H1 (cell line): ENCODE results near the gene DHRS13. TPM values are rescaled to one million over a fixed set of nuclear protein-coding genes. Genes with fewer than 3 reads are reported as not detected.

ENCODE experiments used
- CTCF ChIA-PET: fragments of 300-600 bp; sonication (Branson Sonifier 250); formaldehyde crosslinking; loops from one replicate; lab custom pipeline; 2021; ENCODE audit not compliant: partially characterized antibody; lab: Charles Lee
- POLR2A ChIA-PET: fragments of 300-600 bp; sonication (Branson Sonifier 250); formaldehyde crosslinking; loops from one replicate; lab custom pipeline; 2021; ENCODE audit warnings: inconsistent platforms; ENCODE audit not compliant: partially characterized antibody; lab: Charles Lee
- DNase-seq, 2 experiments: peaks; one replicate each; pipeline versions ENCODE4 v3.0.0 to v3.0.0-alpha.2; 2010 to 2022; ENCODE audit warnings: low spot score in 2 of 2, low read depth in 1 of 2, mixed read lengths in 1 of 2
- FAIRE-seq: peaks from 2 replicates; lab custom pipeline; 2011; peaks lifted over from hg19 to GRCh38; lab: Jason Lieb, UNC
- H2AFZ ChIP-seq: 2 replicates; pipeline ENCODE4 v1.8.1; 2012; ENCODE audit warnings: low read length, inconsistent platforms
- H2AK5ac ChIP-seq: 2 replicates; pipeline ENCODE4 v1.6.1; 2013; ENCODE audit warnings: low read depth, low read length
- H2BK120ac ChIP-seq: replicated peaks from 2 replicates; pipeline ENCODE3; 2013; ENCODE audit warnings: low read depth, low read length, inconsistent platforms
- H2BK12ac ChIP-seq: 2 replicates; pipeline ENCODE4 v1.6.1; 2013; ENCODE audit warnings: low read depth, low read length
- H2BK15ac ChIP-seq: 2 replicates; pipeline ENCODE4 v1.6.1; 2013; ENCODE audit warnings: low read length
- H2BK20ac ChIP-seq: 2 replicates; pipeline ENCODE4 v1.6.1; 2013; ENCODE audit warnings: low read length
- H2BK5ac ChIP-seq: 2 replicates; pipeline ENCODE4 v1.6.1; 2013; ENCODE audit warnings: low read depth, low read length
- H3K14ac ChIP-seq: 2 replicates; pipeline ENCODE4 v1.6.1; 2013; ENCODE audit warnings: inconsistent platforms; ENCODE audit not compliant: insufficient read length
- H3K18ac ChIP-seq: 2 replicates; pipeline ENCODE4 v1.6.1; 2013; ENCODE audit warnings: low read length; ENCODE audit errors: extremely low read depth
- H3K23ac ChIP-seq: 2 replicates; pipeline ENCODE4 v1.6.1; 2013; ENCODE audit warnings: inconsistent platforms; ENCODE audit not compliant: insufficient read length
- H3K23me2 ChIP-seq: 2 replicates; pipeline ENCODE4 v1.6.1; 2013; ENCODE audit warnings: low read depth, low read length
- H3K27ac ChIP-seq: 2 replicates; pipeline ENCODE4 v1.6.1; 2011; ENCODE audit warnings: low read depth, low read length, inconsistent platforms
- H3K27me3 ChIP-seq, 4 experiments: replicated peaks in 1 of 4; 1 replicate in 1 of 4; 2 replicates in 3 of 4; pipeline versions ENCODE4 v1.6.1 to v1.8.1; 2011 to 2013; ENCODE audit warnings: low read length in 3 of 4, mild to moderate bottlenecking in 3 of 4, inconsistent platforms in 2 of 4, mixed read lengths in 2 of 4, moderate library complexity in 1 of 4; ENCODE audit not compliant: control insufficient read depth in 3 of 4, insufficient read depth in 3 of 4; ENCODE audit errors: extremely low read depth in 1 of 4
- H3K36me3 ChIP-seq, 4 experiments: 2 replicates each; pipeline versions ENCODE4 v1.6.1 to v1.8.1; 2011 to 2013; ENCODE audit warnings: mild to moderate bottlenecking in 4 of 4, low read length in 3 of 4, moderate library complexity in 2 of 4, control low read depth in 1 of 4, inconsistent platforms in 1 of 4; ENCODE audit not compliant: insufficient read depth in 4 of 4, control insufficient read depth in 2 of 4
- H3K4ac ChIP-seq: replicated peaks from 2 replicates; pipeline ENCODE3; 2013; ENCODE audit warnings: low read length, low read depth, mixed read lengths, inconsistent platforms; ENCODE audit not compliant: insufficient read length
- H3K4me1 ChIP-seq, 4 experiments: replicated peaks in 1 of 4; 1 replicate in 1 of 4; 2 replicates in 3 of 4; pipeline versions ENCODE4 v1.6.1 to v1.8.1; 2011 to 2013; ENCODE audit warnings: low read length in 3 of 4, inconsistent platforms in 2 of 4, mixed read lengths in 1 of 4; ENCODE audit not compliant: insufficient read depth in 4 of 4, control insufficient read depth in 3 of 4
- H3K4me2 ChIP-seq, 2 experiments: 2 replicates each; pipeline versions ENCODE4 v1.6.1 to v1.8.1; 2011 to 2013; ENCODE audit warnings: low read depth in 2 of 2, low read length in 2 of 2, control low read depth in 1 of 2, inconsistent platforms in 1 of 2, mild to moderate bottlenecking in 1 of 2; ENCODE audit not compliant: insufficient read depth in 1 of 2
- H3K4me3 ChIP-seq, 4 experiments: fragments of 200-600, 300-600 bp in 1 of 4; sonication (generic), shearing (Covaris generic), sonication (Bioruptor Twin) in 1 of 4; 2 replicates each; pipeline versions ENCODE4 v1.5.1 to v1.8.1; 2011 to 2016; ENCODE audit warnings: low read length in 4 of 4, low read depth in 3 of 4, control low read depth in 2 of 4, inconsistent platforms in 2 of 4, mild to moderate bottlenecking in 2 of 4, mixed read lengths in 1 of 4, moderate library complexity in 1 of 4; ENCODE audit not compliant: insufficient read depth in 2 of 4; ENCODE audit errors: extremely low read depth in 1 of 4
- H3K56ac ChIP-seq: replicated peaks from 2 replicates; pipeline ENCODE3; 2013; ENCODE audit warnings: low read depth, mild to moderate bottlenecking, mixed read lengths, low read length, inconsistent platforms; ENCODE audit not compliant: insufficient read length
- H3K79me1 ChIP-seq: 2 replicates; pipeline ENCODE4 v1.6.1; 2013; ENCODE audit warnings: low read depth, low read length, control low read depth
- H3K79me2 ChIP-seq, 2 experiments: 2 replicates each; pipeline versions ENCODE4 v1.6.1 to v1.8.1; 2012 to 2013; ENCODE audit warnings: low read length in 2 of 2, mild to moderate bottlenecking in 2 of 2, inconsistent platforms in 1 of 2; ENCODE audit not compliant: insufficient read depth in 2 of 2, control insufficient read depth in 1 of 2
- H3K9ac ChIP-seq, 4 experiments: replicated peaks in 1 of 4; 1 replicate in 1 of 4; 2 replicates in 3 of 4; pipeline versions ENCODE4 v1.6.1 to v1.8.1; 2011 to 2013; ENCODE audit warnings: low read depth in 3 of 4, low read length in 3 of 4, control low read depth in 2 of 4, mild to moderate bottlenecking in 2 of 4, moderate library complexity in 2 of 4, inconsistent platforms in 1 of 4; ENCODE audit errors: extremely low read depth in 1 of 4
- H3K9me3 ChIP-seq, 2 experiments: 2 replicates each; pipeline versions ENCODE4 v1.6.1 to v1.8.1; 2012 to 2013; ENCODE audit warnings: mild to moderate bottlenecking in 2 of 2, moderate library complexity in 2 of 2, control low read depth in 1 of 2, inconsistent platforms in 1 of 2, low read depth in 1 of 2, low read length in 1 of 2, mixed read lengths in 1 of 2; ENCODE audit not compliant: insufficient read depth in 2 of 2
- H4K20me1 ChIP-seq, 2 experiments: replicated peaks in 1 of 2; 2 replicates each; pipeline versions ENCODE3 to v1.8.1; 2011 to 2013; ENCODE audit warnings: inconsistent platforms in 2 of 2, low read length in 2 of 2, mild to moderate bottlenecking in 1 of 2; ENCODE audit not compliant: insufficient read depth in 2 of 2, control insufficient read depth in 1 of 2
- H4K5ac ChIP-seq: 2 replicates; pipeline ENCODE4 v1.6.1; 2013; ENCODE audit warnings: low read length, low read depth, mixed read lengths, inconsistent platforms; ENCODE audit not compliant: insufficient read length
- H4K8ac ChIP-seq: 2 replicates; pipeline ENCODE4 v1.8.0; 2013; ENCODE audit warnings: mild to moderate bottlenecking, moderate library complexity, low read length, inconsistent platforms; ENCODE audit not compliant: insufficient read depth; ENCODE audit errors: extremely low read depth
- H4K91ac ChIP-seq: replicated peaks from 2 replicates; pipeline ENCODE3; 2013; ENCODE audit warnings: low read length, mixed read lengths, inconsistent platforms; ENCODE audit not compliant: insufficient read length
- KDM4A ChIP-seq: IDR thresholded peaks from one replicate; pipeline ENCODE4 v1.7.1; 2012; ENCODE audit warnings: low read depth, mild to moderate bottlenecking, moderate library complexity, low read length, inconsistent platforms; ENCODE audit not compliant: severe bottlenecking
- PHF8 ChIP-seq: fragments of 200-600 bp; sonication (generic); conservative IDR thresholded peaks from 2 replicates; pipeline ENCODE4 v1.7.1; 2012; ENCODE audit warnings: low read depth, mild to moderate bottlenecking, inconsistent platforms, low read length, moderate library complexity
- POLR2A ChIP-seq, 2 experiments: IDR thresholded peaks; 1 replicate in 1 of 2; 2 replicates in 1 of 2; pipeline ENCODE4 v1.6.1; 2011; ENCODE audit warnings: low read depth in 2 of 2, low read length in 2 of 2, mild to moderate bottlenecking in 2 of 2; ENCODE audit errors: control extremely low read depth in 1 of 2
- RBBP5 ChIP-seq: IDR thresholded peaks from 2 replicates; pipeline ENCODE4 v1.7.1; 2012; ENCODE audit warnings: low read depth, mild to moderate bottlenecking, inconsistent platforms, low read length, moderate library complexity, borderline replicate concordance
- WGBS, 2 experiments: shearing (Covaris generic) in 1 of 2; methylation state at CpG; one replicate each; pipeline versions ENCODE4 v1.1.6 to v1.1.7; 2013 to 2015; ENCODE audit warnings: low lambda C conversion rate in 2 of 2, mixed read lengths in 2 of 2, inconsistent platforms in 1 of 2, low coverage in 1 of 2, missing lambda C conversion rate in 1 of 2; ENCODE audit not compliant: insufficient replicate concordance in 2 of 2, insufficient coverage in 1 of 2, insufficient read length in 1 of 2; ENCODE audit errors: extremely low coverage in 1 of 2, missing lambda C conversion rate in 1 of 2; 5-methylcytosine and 5-hydroxymethylcytosine counted together
- polyA plus RNA-seq, 7 experiments: library from polyadenylated mRNA; depleted of rRNA in 3 of 7; stranded (reverse) in 5 of 7; unstranded in 2 of 7; fragments of >200 nt in 5 of 7; fragments of 200-250 nt in 2 of 7; gene quantifications; 1 replicate in 5 of 7; 2 replicates in 1 of 7; 4 replicates in 1 of 7; pipeline versions ENCODE4 v1.2.1 to v1.2.3, GENCODE V29; 2011 to 2013; ENCODE audit warnings: missing spikeins in 2 of 7, mixed read lengths in 2 of 7
- total RNA-seq: library from RNA; stranded (reverse); fragmentation: NEBNext Ultra II Directional; extraction: Animal tissue kit (Norgen Biotek cat#: 25700); gene quantifications from 2 replicates; pipeline ENCODE4 v1.2.1, GENCODE V29; 2021

The DHRS13 gene
- total and polyA plus RNA-seq, 2 of the 8 experiments (the other 6 are each of a cell fraction or from before 2014, with no cell fraction given): 23.7 to 30.0 TPM

DNA sequence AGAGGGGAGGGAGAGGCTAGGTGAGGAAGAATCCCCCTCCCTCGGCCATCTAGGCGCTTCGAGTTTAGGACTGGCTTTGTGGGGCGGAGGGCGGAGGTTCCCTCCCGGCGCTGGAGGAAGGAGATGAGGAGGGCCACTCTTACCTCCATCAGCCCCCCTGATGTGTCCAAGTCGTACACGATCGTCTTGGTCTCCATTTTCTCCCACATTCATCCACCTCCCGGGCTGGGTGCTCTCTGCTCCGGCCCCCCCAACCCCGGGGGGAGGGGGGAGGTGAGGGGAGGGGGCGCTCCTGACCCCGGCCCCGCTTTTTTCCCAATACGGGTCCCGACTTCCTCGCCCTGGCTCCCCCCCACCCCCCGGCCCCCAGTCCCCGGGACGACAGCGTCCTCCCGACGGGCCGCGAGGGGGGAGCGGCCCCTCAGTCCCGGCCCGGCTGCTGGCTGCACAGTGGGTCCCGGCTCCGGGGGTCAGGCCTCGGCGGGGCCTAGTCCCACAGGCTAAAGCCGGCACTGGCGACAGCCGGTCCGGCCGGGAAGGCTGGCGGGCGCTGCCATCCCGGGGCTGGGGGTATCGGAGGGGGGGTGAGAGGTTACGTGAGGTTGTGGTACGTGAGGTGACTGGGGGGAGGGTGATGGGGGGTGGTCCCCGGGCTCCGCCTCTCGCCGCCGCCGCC, 48.0 kb upstream of the DHRS13 start:
- Histone ChIP-seq H3K23me2 (peaks cover 9% of the 10 kb centered on the region), H3K9ac (peak overlapping the region; percentile 81 to 89 (median 84)), H4K20me1 (peaks cover 2 to 4% of the 10 kb centered on the region in 2 experiments), H4K8ac (peak overlapping the region; percentile 75), H2BK15ac (peak overlapping the region; percentile 81; the same call in 1 of the 2 replicates), H3K4me1 (peaks cover 9 to 21% (median 10%) of the 10 kb centered on the region in 4 experiments; a peak in 5 of 7 replicates), H2BK12ac (peak overlapping the region; percentile 81; the same call in 1 of the 2 replicates), H3K27ac (peak overlapping the region; percentile 76), H2BK5ac (peak overlapping the region; percentile 93), H3K36me3 (peaks cover 0 to 6% (median under 1%) of the 10 kb centered on the region in 4 experiments; a peak in 2 of 8 replicates), H3K4ac (no peak overlapping the region), H3K79me2 (peaks cover 33 to 49% of the 10 kb centered on the region in 2 experiments), H2AFZ (no peak overlapping the region), H4K91ac (peak overlapping the region; percentile 79), H3K23ac (no peak overlapping the region), H3K4me2 (peak overlapping the region; percentile 86 to 89), H3K4me3 (peak overlapping the region; percentile 68 to 97 (median 94)), H2AK5ac (no peak overlapping the region), H4K5ac (peak overlapping the region; percentile 65), H3K9me3 (no peaks in the 10 kb centered on the region), H3K18ac (peak overlapping the region; percentile 75), H3K79me1 (no peaks in the 10 kb centered on the region; the same call in 1 of the 2 replicates), H2BK120ac (no peak overlapping the region), H2BK20ac (no peak overlapping the region), H3K56ac (peak overlapping the region; percentile 83), H3K27me3 (no peaks in the 10 kb centered on the region), H3K14ac (no peak overlapping the region)
- 1% methylated on average over 19 of the region's 51 CpGs; no CpG with 5 or more reads in 1 of the 2 experiments for WGBS, 2 experiments
- CTCF ChIA-PET: interaction anchor here (0.7 to 15.6 kb wide), 8 partner anchors 11 to 166 kb away, joined by 3 to 548 read pairs (median 4); partner anchors contain the start of gene DHRS13
- TF ChIP-seq KDM4A (peak; percentile 5), POLR2A (IDR thresholded peaks at IDR 0.05; ENCODE audit: control extremely low read depth in 1 of 2, low read depth in 2 of 2, low read length in 2 of 2) (peak in 1 of 2 experiments; percentile 44; a peak in 1 of 3 replicates), RBBP5 (no peak), PHF8 (peak; percentile 28; the same call in 1 of the 2 replicates)
- POLR2A ChIA-PET: interaction anchor here (0.8 to 6.3 kb wide), 32 partner anchors 8 to 239 kb away, joined by 3 to 73 read pairs (median 6); partner anchors contain the start of genes DHRS13, FLOT2, NEK8 and PROCA1
- FAIRE-seq: no peak
- no peak for DNase-seq
